PC-3 (cell line): ENCODE measurements around the gene B4GALT1. TPM values are rescaled to one million over a fixed set of nuclear protein-coding genes. Genes with fewer than 3 reads are reported as not detected.
"Not testable (repeated sequence)": the region's sequence is repeated elsewhere in the genome, so short reads cannot be mapped to it uniquely, and the experiment has no call there.

Experiments
- ATAC-seq: fragments of 200-7000 bp; cut with Tn5 transposase; 2 replicates; pipeline ENCODE4 v1.9.1; 2020; ENCODE audit warnings: mild to moderate bottlenecking, moderate library complexity
- BruUV-seq: library from RNA; stranded (reverse); fragments of 400-500 nt; replicated peaks from 2 replicates; lab custom pipeline; 2021; lab: Mats Ljungman, UMichigan
- CTCF ChIA-PET: fragments of 300-600 bp; sonication (Branson Sonifier 250); formaldehyde crosslinking; loops from one replicate; lab custom pipeline; 2022; ENCODE audit warnings: antibody characterized with exemption; lab: Charles Lee
- POLR2A ChIA-PET: fragments of 300-600 bp; sonication (Branson Sonifier 250); formaldehyde crosslinking; loops from one replicate; lab custom pipeline; 2022; ENCODE audit warnings: antibody characterized with exemption; ENCODE audit not compliant: unreplicated experiment; lab: Charles Lee
- DNase-seq: peaks from one replicate; pipeline ENCODE4 v3.0.0-alpha.2; 2015
- H2AFZ ChIP-seq: fragments of 300-600 bp; sonication (generic); 2 replicates; pipeline ENCODE4 v1.6.0; 2016; ENCODE audit warnings: antibody characterized with exemption, low read length
- H3F3A ChIP-seq: fragments of 300-600 bp; sonication (generic); one replicate; pipeline ENCODE4 v1.6.0; 2017; ENCODE audit warnings: antibody characterized with exemption, low read length, control low read depth, mild to moderate bottlenecking; ENCODE audit not compliant: unreplicated experiment
- H3K27ac ChIP-seq: fragments of 300-600 bp; sonication (generic); 2 replicates; pipeline ENCODE4 v1.5.1; 2016; ENCODE audit warnings: mild to moderate bottlenecking, low read length
- H3K27me3 ChIP-seq: fragments of 300-600 bp; sonication (generic); 2 replicates; pipeline ENCODE4 v1.6.1; 2016; ENCODE audit warnings: low read length, mixed read lengths
- H3K36me3 ChIP-seq: fragments of 300-600 bp; sonication (generic); 2 replicates; pipeline ENCODE4 v1.6.1; 2016; ENCODE audit warnings: low read depth, mixed run types, low read length, mixed read lengths
- H3K4me1 ChIP-seq: fragments of 300-600 bp; sonication (generic); 2 replicates; pipeline ENCODE4 v1.5.1; 2016; ENCODE audit warnings: low read length; ENCODE audit not compliant: insufficient read depth
- H3K4me2 ChIP-seq: fragments of 300-600 bp; sonication (generic); 2 replicates; pipeline ENCODE4 v1.6.0; 2016; ENCODE audit warnings: low read length
- H3K4me3 ChIP-seq: fragments of 300-600 bp; sonication (generic); 2 replicates; pipeline ENCODE4 v1.5.1; 2016; ENCODE audit warnings: mild to moderate bottlenecking, low read length, mixed read lengths
- H3K79me2 ChIP-seq: fragments of 300-600 bp; sonication (generic); 2 replicates; pipeline ENCODE4 v1.6.1; 2017; ENCODE audit warnings: low read length, mixed read lengths
- H3K9ac ChIP-seq: fragments of 300-600 bp; sonication (generic); 2 replicates; pipeline ENCODE4 v1.6.0; 2016; ENCODE audit warnings: mild to moderate bottlenecking, low read length
- H3K9me2 ChIP-seq: fragments of 300-600 bp; sonication (generic); replicated peaks from 2 replicates; pipeline ENCODE4 v1.6.1; 2016; ENCODE audit warnings: mixed run types, low read length, mixed read lengths
- H3K9me3 ChIP-seq: fragments of 300-600 bp; sonication (generic); 2 replicates; pipeline ENCODE4 v1.6.1; 2016; ENCODE audit warnings: low read length, mixed read lengths
- H4K20me1 ChIP-seq: fragments of 300-600 bp; sonication (generic); 2 replicates; pipeline ENCODE4 v1.6.1; 2016; ENCODE audit warnings: low read length, mixed read lengths
- EZH2 ChIP-seq: fragments of 300-600 bp; sonication (generic); IDR thresholded peaks from one replicate; pipeline ENCODE4 v1.6.1; 2017; ENCODE audit warnings: antibody characterized with exemption, mild to moderate bottlenecking, low read length; ENCODE audit not compliant: unreplicated experiment
- EZH2phosphoT487 ChIP-seq: fragments of 300-600 bp; sonication (generic); IDR thresholded peaks from 2 replicates; pipeline ENCODE4 v1.6.1; 2018; ENCODE audit warnings: mild to moderate bottlenecking, antibody characterized with exemption, low read length, borderline replicate concordance
- intact Hi-C: fragments of 100-400 bp; cut with micrococcal nuclease; formaldehyde crosslinking; loops from 2 replicates; pipeline ENCODE4 v1.9.0; 2023
- total RNA-seq: library from RNA; depleted of rRNA; stranded (reverse); fragments of >200 nt; gene quantifications from 2 replicates; pipeline ENCODE4 v1.2.3, GENCODE V29; 2014
- TF ChIP-seq, protein P1 (sequence below): fragments of 300-600 bp; sonication (generic); conservative IDR thresholded peaks from 2 replicates; pipeline ENCODE4 v1.5.1; 2017; ENCODE audit warnings: antibody characterized with exemption, low read depth, mild to moderate bottlenecking, low read length

B4GALT1 gene
- total RNA-seq, 1 experiment from 2014 or later: 14.8 TPM

DNA sequence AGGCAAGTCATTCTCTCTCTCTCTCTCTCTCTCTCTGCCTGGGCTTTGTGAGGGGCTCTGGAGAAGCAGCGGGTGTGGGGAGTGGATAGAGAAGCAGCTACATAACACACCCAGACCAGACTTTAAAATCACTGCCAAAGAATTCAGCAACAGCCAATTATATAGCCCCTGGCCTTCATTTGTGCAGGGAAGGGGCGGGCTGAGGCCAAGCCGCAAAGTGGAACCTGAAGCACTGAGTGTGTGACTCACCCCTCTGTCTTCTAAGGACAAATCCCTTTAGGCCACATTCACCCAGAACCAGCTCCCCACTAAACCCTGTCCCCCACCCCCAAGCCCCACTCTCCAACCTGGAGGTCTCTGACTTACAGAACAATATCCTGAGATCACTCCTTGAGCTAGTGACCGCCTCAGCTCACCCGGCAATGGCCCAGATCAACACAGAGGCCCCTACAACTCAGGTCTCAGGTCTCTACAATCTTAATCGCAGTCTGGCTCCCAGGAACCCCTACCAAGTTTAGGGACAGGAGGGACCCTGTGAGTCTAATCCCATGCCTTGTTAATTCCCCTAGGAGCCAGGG, 6.0 kb downstream of the B4GALT1 start:
- Histone ChIP-seq H3K9ac (peak overlapping the region; percentile 85), H3K79me2 (peaks cover 95% of the 10 kb centered on the region), H4K20me1 (no peaks in the 10 kb centered on the region), H3K27ac (peak overlapping the region; percentile 100), H3K4me3 (peak overlapping the region; percentile 64), H3K36me3 (no peaks in the 10 kb centered on the region), H3K9me2 (no peaks in the 10 kb centered on the region), H2AFZ (no peak overlapping the region), H3K4me2 (peak overlapping the region; percentile 82), H3K9me3 (no peaks in the 10 kb centered on the region), H3F3A (peaks cover 9% of the 10 kb centered on the region), H3K27me3 (no peaks in the 10 kb centered on the region), H3K4me1 (peaks cover 85% of the 10 kb centered on the region)
- POLR2A ChIA-PET: interaction anchor here (0.6 kb wide), 1 partner anchor 9 kb away, joined by 6 read pairs; no protein-coding TSS in a partner anchor
- DNase-seq (peak; percentile 93), ATAC-seq (peak; percentile 74)
- TF ChIP-seq EZH2phosphoT487 (no peak), EZH2 (no peak)
- TF ChIP-seq, protein P1, sequence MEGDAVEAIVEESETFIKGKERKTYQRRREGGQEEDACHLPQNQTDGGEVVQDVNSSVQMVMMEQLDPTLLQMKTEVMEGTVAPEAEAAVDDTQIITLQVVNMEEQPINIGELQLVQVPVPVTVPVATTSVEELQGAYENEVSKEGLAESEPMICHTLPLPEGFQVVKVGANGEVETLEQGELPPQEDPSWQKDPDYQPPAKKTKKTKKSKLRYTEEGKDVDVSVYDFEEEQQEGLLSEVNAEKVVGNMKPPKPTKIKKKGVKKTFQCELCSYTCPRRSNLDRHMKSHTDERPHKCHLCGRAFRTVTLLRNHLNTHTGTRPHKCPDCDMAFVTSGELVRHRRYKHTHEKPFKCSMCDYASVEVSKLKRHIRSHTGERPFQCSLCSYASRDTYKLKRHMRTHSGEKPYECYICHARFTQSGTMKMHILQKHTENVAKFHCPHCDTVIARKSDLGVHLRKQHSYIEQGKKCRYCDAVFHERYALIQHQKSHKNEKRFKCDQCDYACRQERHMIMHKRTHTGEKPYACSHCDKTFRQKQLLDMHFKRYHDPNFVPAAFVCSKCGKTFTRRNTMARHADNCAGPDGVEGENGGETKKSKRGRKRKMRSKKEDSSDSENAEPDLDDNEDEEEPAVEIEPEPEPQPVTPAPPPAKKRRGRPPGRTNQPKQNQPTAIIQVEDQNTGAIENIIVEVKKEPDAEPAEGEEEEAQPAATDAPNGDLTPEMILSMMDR: no peak
- no TSS peak for BruUV-seq
- CTCF ChIA-PET: no interaction called here
- intact Hi-C loops: loop anchor here (5.0 kb wide), 1 partner anchor 44 kb away; no protein-coding TSS in a partner anchor

DNA sequence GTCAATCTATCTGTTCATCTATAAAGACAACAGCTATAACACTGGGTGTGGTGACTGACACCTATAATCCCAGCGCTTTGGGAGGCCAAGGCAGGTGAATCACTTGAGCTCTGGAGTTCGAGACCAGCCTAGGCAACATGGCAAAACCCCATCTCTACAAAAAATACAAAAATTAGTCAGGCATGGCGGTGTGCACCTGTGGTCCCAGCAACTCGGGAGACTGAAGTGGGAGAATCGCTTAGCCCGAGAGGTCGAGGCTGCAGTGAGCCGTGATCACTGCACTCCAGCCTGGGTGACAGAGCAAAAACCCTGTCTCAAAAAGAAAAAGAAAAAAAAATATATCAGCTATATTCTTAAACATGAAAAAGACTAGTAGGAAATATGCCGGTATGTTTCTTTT, 6.7 kb downstream of the B4GALT1 start:
- H4K20me1 ChIP-seq, ATAC-seq, H3K36me3 ChIP-seq, H3K9me2 ChIP-seq, DNase-seq, H3K9me3 ChIP-seq, H3K27me3 ChIP-seq, H3F3A ChIP-seq, H2AFZ ChIP-seq, CTCF ChIA-PET: not testable (repeated sequence)
- Histone ChIP-seq H3K27ac (peak overlapping the region; percentile 100), H3K4me3 (peak overlapping the region; percentile 57), H3K79me2 (peaks cover 95% of the 10 kb centered on the region), H3K4me1 (peaks cover 90% of the 10 kb centered on the region), H3K9ac (peak overlapping the region; percentile 54), H3K4me2 (peak overlapping the region; percentile 82)
- TSS peak; percentile 35 for BruUV-seq
- intact Hi-C loops: loop anchor here (5.0 kb wide), 1 partner anchor 43 kb away; no protein-coding TSS in a partner anchor
- POLR2A ChIA-PET: interaction anchor here (0.6 kb wide), 1 partner anchor 8 kb away, joined by 6 read pairs; no protein-coding TSS in a partner anchor

DNA sequence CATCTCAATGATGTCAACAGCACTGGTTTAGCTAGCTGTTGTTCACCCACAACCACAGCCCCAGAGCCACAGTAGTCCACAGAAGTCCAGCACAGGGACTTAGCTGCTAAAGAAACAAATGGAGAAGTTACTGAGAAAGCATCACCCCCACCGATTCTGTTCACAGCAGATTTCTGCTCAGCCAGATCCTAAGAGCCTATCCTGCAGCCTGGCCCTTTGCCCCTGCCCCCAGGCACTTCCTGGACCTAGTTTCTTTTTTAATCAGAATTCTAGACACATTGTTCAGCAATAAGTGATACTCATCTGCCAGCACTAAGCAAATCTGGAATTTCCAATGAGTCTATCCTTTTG, 7.4 kb downstream of the B4GALT1 start:
- Histone ChIP-seq H3K4me1 (peaks cover 91% of the 10 kb centered on the region), H3K36me3 (no peaks in the 10 kb centered on the region), H3K4me2 (peak overlapping the region; percentile 82), H2AFZ (no peak overlapping the region), H3K27ac (peak overlapping the region; percentile 100), H4K20me1 (no peaks in the 10 kb centered on the region), H3K27me3 (no peaks in the 10 kb centered on the region), H3K9me3 (no peaks in the 10 kb centered on the region), H3K79me2 (peaks cover 95% of the 10 kb centered on the region), H3K9me2 (no peaks in the 10 kb centered on the region), H3K4me3 (peak overlapping the region; percentile 57), H3K9ac (peak overlapping the region; percentile 54), H3F3A (peaks cover 9% of the 10 kb centered on the region)
- TF ChIP-seq, protein P1: no peak
- no peak for TF ChIP-seq EZH2phosphoT487
- no peak for TF ChIP-seq EZH2
- intact Hi-C loops: loop anchor here (5.0 kb wide), 1 partner anchor 42 kb away; no protein-coding TSS in a partner anchor
- DNase-seq (peak; percentile 50), ATAC-seq (peak; percentile 3; the same call in 1 of the 2 replicates)
- BruUV-seq: no TSS peak
- ChIA-PET POLR2A (no interaction called here), CTCF (no interaction called here)
